SK-N-SH (cell line): Measurements from ENCODE around the gene TRMU. TPM values are rescaled to one million over a fixed set of nuclear protein-coding genes. Genes with fewer than 3 reads are reported as not detected.

Experiments
- CTCF ChIA-PET: fragments of 300-600, 350-600 bp; formaldehyde crosslinking; extraction: SDS; loops from one replicate; lab custom pipeline; 2021; lab: Yijun Ruan, JAX
- POLR2A ChIA-PET: fragments of 350-600 bp; sonication (Branson Sonifier 250); formaldehyde crosslinking; extraction: SDS; loops from one replicate; lab custom pipeline; 2020; ENCODE audit warnings: antibody characterized with exemption, inconsistent platforms; lab: Yijun Ruan, JAX
- DNase-seq: peaks from one replicate; pipeline ENCODE4 v3.0.0; 2012
- H2AFZ ChIP-seq: fragments of 200-600 bp; sonication (generic); 2 replicates; pipeline ENCODE4 v1.8.1; 2016; ENCODE audit warnings: antibody characterized with exemption, mild to moderate bottlenecking, low read depth
- H3F3A ChIP-seq: fragments of 200-600 bp; sonication (generic); replicated peaks from 2 replicates; pipeline ENCODE3; 2016; ENCODE audit warnings: antibody characterized with exemption, mild to moderate bottlenecking; ENCODE audit not compliant: insufficient read depth
- H3K27ac ChIP-seq, 2 experiments: fragments of 200-500 bp in 1 of 2; fragments of 200-600 bp in 1 of 2; sonication (Bioruptor generic) in 1 of 2; sonication (generic), shearing (Covaris generic) in 1 of 2; 2 replicates each; pipeline versions ENCODE4 v1.5.1 to v1.6.1; 2014 to 2016; ENCODE audit warnings: low read depth in 2 of 2, inconsistent platforms in 1 of 2, low read length in 1 of 2, mild to moderate bottlenecking in 1 of 2, mixed read lengths in 1 of 2
- H3K27me3 ChIP-seq: fragments of 200-600 bp; sonication (generic), shearing (Covaris generic); 2 replicates; pipeline ENCODE4 v1.6.1; 2016; ENCODE audit warnings: mixed run types; ENCODE audit not compliant: insufficient read depth
- H3K36me3 ChIP-seq, 2 experiments: fragments of 200-500 bp in 1 of 2; fragments of 200-600 bp in 1 of 2; sonication (Bioruptor generic) in 1 of 2; sonication (generic) in 1 of 2; replicated peaks in 1 of 2; 2 replicates each; pipeline versions ENCODE3 to v1.5.1; 2014 to 2016; ENCODE audit warnings: low read length in 1 of 2, mild to moderate bottlenecking in 1 of 2; ENCODE audit not compliant: insufficient read depth in 2 of 2, control insufficient read depth in 1 of 2
- H3K4me1 ChIP-seq, 2 experiments: fragments of 200-500 bp in 1 of 2; fragments of 200-600 bp in 1 of 2; sonication (Bioruptor generic) in 1 of 2; sonication (generic), shearing (Covaris generic) in 1 of 2; 2 replicates each; pipeline versions ENCODE4 v1.5.1 to v1.6.1; 2014 to 2016; ENCODE audit warnings: low read depth in 1 of 2, low read length in 1 of 2, mixed run types in 1 of 2; ENCODE audit not compliant: insufficient read depth in 2 of 2, control insufficient read depth in 1 of 2
- H3K4me2 ChIP-seq: fragments of 200-600 bp; sonication (generic), shearing (Covaris generic); 2 replicates; pipeline ENCODE4 v1.6.1; 2017; ENCODE audit warnings: mixed run types
- H3K4me3 ChIP-seq, 2 experiments: fragments of 200-500 bp in 1 of 2; fragments of 200-600 bp in 1 of 2; sonication (Bioruptor generic) in 1 of 2; sonication (generic), shearing (Covaris generic) in 1 of 2; 2 replicates each; pipeline versions ENCODE4 v1.5.1 to v1.8.1; 2014 to 2016; ENCODE audit warnings: low read depth in 2 of 2, inconsistent platforms in 1 of 2, low read length in 1 of 2, mild to moderate bottlenecking in 1 of 2, mixed read lengths in 1 of 2, moderate library complexity in 1 of 2
- H3K79me2 ChIP-seq: fragments of 200-600 bp; sonication (generic); 2 replicates; pipeline ENCODE4 v1.8.1; 2017; ENCODE audit warnings: mild to moderate bottlenecking; ENCODE audit not compliant: insufficient read depth
- H3K9ac ChIP-seq: fragments of 200-600 bp; sonication (generic); 2 replicates; pipeline ENCODE4 v1.6.1; 2017; ENCODE audit warnings: mixed run types
- H3K9me2 ChIP-seq: fragments of 200-600 bp; sonication (generic); 2 replicates; pipeline ENCODE4 v1.6.1; 2017; ENCODE audit warnings: mixed run types
- H3K9me3 ChIP-seq: fragments of 200-600 bp; sonication (generic); 2 replicates; pipeline ENCODE4 v1.6.1; 2017; ENCODE audit warnings: mixed run types, mild to moderate bottlenecking, moderate library complexity
- H4K20me1 ChIP-seq: fragments of 200-600 bp; sonication (generic); 2 replicates; pipeline ENCODE4 v1.6.1; 2017; ENCODE audit warnings: mild to moderate bottlenecking, mixed run types; ENCODE audit not compliant: insufficient read depth
- CHD2 ChIP-seq: fragments of 150-350 bp; IDR thresholded peaks from 2 replicates; pipeline ENCODE4 v1.6.1; 2018; ENCODE audit warnings: low read length; ENCODE audit not compliant: partially characterized antibody
- ELF1 ChIP-seq: IDR thresholded peaks from 2 replicates; pipeline ENCODE4 v1.4.0; 2012
- FOXJ3 ChIP-seq: sonication (generic); formaldehyde crosslinking; IDR thresholded peaks from 2 replicates; pipeline ENCODE4 v1.5.1; 2020; ENCODE audit warnings: mild to moderate bottlenecking, missing genetic modification reagents
- GABPA ChIP-seq: IDR thresholded peaks from 2 replicates; pipeline ENCODE4 v1.4.0; 2012; ENCODE audit warnings: low read depth, mild to moderate bottlenecking
- GATA2 ChIP-seq: sonication (generic); formaldehyde crosslinking; IDR thresholded peaks from 2 replicates; pipeline ENCODE4 v1.5.0; 2020; ENCODE audit warnings: mild to moderate bottlenecking, missing genetic modification reagents
- JUND ChIP-seq: IDR thresholded peaks from 2 replicates; pipeline ENCODE4 v1.4.0; 2012
- NFIC ChIP-seq: IDR thresholded peaks from 2 replicates; pipeline ENCODE4 v1.4.0; 2012; ENCODE audit warnings: borderline replicate concordance
- NRF1 ChIP-seq: IDR thresholded peaks from 2 replicates; pipeline ENCODE4 v1.6.1; 2012; ENCODE audit warnings: low read depth, mild to moderate bottlenecking, low read length
- POLR2AphosphoS5 ChIP-seq: IDR thresholded peaks from 2 replicates; pipeline ENCODE4 v1.6.1; 2012; ENCODE audit warnings: low read depth, low read length
- RAD21 ChIP-seq: IDR thresholded peaks from 2 replicates; pipeline ENCODE4 v1.6.1; 2012; ENCODE audit warnings: mild to moderate bottlenecking, low read length
- RCOR1 ChIP-seq: fragments of 150-350 bp; IDR thresholded peaks from 2 replicates; pipeline ENCODE4 v1.6.1; 2017; ENCODE audit warnings: antibody characterized with exemption, low read length
- RFX5 ChIP-seq: IDR thresholded peaks from 2 replicates; pipeline ENCODE4 v1.6.1; 2012; ENCODE audit warnings: mild to moderate bottlenecking, improper control_type of control experiment, low read length
- SIN3A ChIP-seq: IDR thresholded peaks from 2 replicates; pipeline ENCODE4 v1.6.1; 2012; ENCODE audit warnings: low read depth, mild to moderate bottlenecking, low read length, moderate library complexity, borderline replicate concordance
- SMC3 ChIP-seq: IDR thresholded peaks from 2 replicates; pipeline ENCODE4 v1.6.1; 2012; ENCODE audit warnings: low read depth, low read length, improper control_type of control experiment
- TAF1 ChIP-seq: IDR thresholded peaks from 2 replicates; pipeline ENCODE4 v1.6.1; 2012; ENCODE audit warnings: low read depth, mild to moderate bottlenecking, low read length, moderate library complexity, borderline replicate concordance
- TEAD4 ChIP-seq: IDR thresholded peaks from 2 replicates; pipeline ENCODE4 v1.4.0; 2012; ENCODE audit warnings: mild to moderate bottlenecking, borderline replicate concordance; ENCODE audit not compliant: insufficient read depth
- YY1 ChIP-seq: IDR thresholded peaks from 2 replicates; pipeline ENCODE4 v1.4.0; 2012; ENCODE audit warnings: low read depth, mild to moderate bottlenecking
- WGBS: methylation state at CpG from one replicate; pipeline ENCODE4 v1.1.6; 2017; ENCODE audit warnings: low lambda C conversion rate; 5-methylcytosine and 5-hydroxymethylcytosine counted together
- polyA plus RNA-seq, 3 experiments: library from polyadenylated mRNA; depleted of rRNA; stranded (reverse); fragments of >200 nt; gene quantifications; 2 replicates each; pipeline ENCODE4 v1.2.3, GENCODE V29; 2012
- TF ChIP-seq, protein P1 (sequence below): IDR thresholded peaks from 2 replicates; pipeline ENCODE4; 2012
- TF ChIP-seq, protein P2 (sequence below): fragments of 150-350 bp; IDR thresholded peaks from 2 replicates; pipeline ENCODE4 v1.6.1; 2016; ENCODE audit warnings: mild to moderate bottlenecking, low read depth, low read length
- TF ChIP-seq, protein P3 (sequence below): fragments of 150-350 bp; IDR thresholded peaks from 2 replicates; pipeline ENCODE4 v1.6.1; 2017; ENCODE audit warnings: antibody characterized with exemption, low read length, low read depth, borderline replicate concordance
- TF ChIP-seq, protein P4 (sequence below): IDR thresholded peaks from 2 replicates; pipeline ENCODE4 v1.4.0; 2012; ENCODE audit warnings: low read depth, borderline replicate concordance

Gene TRMU
- polyA plus RNA-seq, 1 of the 3 experiments (the other 2 are of a cell fraction) = 47.1 TPM

DNA sequence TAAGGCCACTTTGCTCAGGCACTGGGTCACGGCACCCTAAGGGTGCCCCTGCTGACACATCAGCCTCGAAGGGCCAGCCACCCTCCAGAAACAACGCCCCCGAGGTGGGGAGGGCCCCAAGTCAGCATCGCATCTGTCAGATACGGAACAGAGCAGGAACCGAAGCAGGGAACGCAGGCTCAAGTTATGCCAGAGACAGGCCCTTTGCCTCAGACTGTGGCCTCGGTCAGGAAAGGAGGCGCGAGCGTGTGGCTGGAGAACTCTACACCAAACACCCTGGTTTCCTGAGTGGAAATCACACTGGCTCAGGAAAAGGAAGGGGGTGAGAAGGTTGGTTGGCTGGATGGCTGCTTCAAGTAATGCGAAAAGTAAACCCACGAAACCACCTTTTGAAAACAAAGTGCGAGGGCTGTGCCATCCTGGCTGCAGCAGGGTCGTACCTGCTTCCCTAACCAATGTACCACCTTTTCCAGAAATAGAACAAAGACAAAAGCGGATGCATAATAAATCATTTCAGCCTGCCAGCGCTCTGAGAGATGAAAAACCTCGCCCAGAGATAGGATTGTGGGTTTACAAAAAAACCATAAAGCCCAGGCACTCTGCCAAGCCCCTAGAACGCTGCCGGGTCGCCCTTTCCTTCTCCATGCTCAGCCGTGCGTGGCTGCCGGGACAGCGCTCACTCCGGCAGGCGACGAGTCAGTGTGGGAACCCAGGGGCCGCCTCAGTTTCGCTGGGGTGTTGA, 38.6 kb downstream of the TRMU start:
- no peaks in the 10 kb centered on the region for H3K27me3 ChIP-seq
- H3K36me3 ChIP-seq = peaks cover 0 to 5% of the 10 kb centered on the region in 2 experiments
- no peak for DNase-seq
- H3K9me3 ChIP-seq = no peaks in the 10 kb centered on the region; the same call in 1 of the 2 replicates
- POLR2A ChIA-PET = no interaction called here
- H3K4me2 ChIP-seq = no peak overlapping the region
- no peak overlapping the region for H3K4me3 ChIP-seq
- no peaks in the 10 kb centered on the region for H4K20me1 ChIP-seq
- TF ChIP-seq, protein P1, sequence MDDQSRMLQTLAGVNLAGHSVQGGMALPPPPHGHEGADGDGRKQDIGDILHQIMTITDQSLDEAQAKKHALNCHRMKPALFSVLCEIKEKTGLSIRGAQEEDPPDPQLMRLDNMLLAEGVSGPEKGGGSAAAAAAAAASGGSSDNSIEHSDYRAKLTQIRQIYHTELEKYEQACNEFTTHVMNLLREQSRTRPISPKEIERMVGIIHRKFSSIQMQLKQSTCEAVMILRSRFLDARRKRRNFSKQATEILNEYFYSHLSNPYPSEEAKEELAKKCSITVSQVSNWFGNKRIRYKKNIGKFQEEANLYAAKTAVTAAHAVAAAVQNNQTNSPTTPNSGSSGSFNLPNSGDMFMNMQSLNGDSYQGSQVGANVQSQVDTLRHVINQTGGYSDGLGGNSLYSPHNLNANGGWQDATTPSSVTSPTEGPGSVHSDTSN = no peak
- no peak for TF ChIP-seq RAD21
- TF ChIP-seq JUND = no peak
- TF ChIP-seq, protein P2, sequence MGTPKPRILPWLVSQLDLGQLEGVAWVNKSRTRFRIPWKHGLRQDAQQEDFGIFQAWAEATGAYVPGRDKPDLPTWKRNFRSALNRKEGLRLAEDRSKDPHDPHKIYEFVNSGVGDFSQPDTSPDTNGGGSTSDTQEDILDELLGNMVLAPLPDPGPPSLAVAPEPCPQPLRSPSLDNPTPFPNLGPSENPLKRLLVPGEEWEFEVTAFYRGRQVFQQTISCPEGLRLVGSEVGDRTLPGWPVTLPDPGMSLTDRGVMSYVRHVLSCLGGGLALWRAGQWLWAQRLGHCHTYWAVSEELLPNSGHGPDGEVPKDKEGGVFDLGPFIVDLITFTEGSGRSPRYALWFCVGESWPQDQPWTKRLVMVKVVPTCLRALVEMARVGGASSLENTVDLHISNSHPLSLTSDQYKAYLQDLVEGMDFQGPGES = no peak
- no peak for TF ChIP-seq FOXJ3 (CRISPR knock-in tag)
- TF ChIP-seq ELF1 = no peak
- TF ChIP-seq NFIC = no peak
- TF ChIP-seq TAF1 = no peak
- TF ChIP-seq, all 33 proteins: peak for 0
- H3K4me1 ChIP-seq = no peaks in the 10 kb centered on the region; a peak in 1 of 4 replicates
- H3F3A ChIP-seq = no peaks in the 10 kb centered on the region
- H3K79me2 ChIP-seq = no peaks in the 10 kb centered on the region
- H3K9me2 ChIP-seq = no peaks in the 10 kb centered on the region
- CTCF ChIA-PET = interaction anchor here (1.4 kb wide), 1 partner anchor 169 kb away, joined by 4 read pairs; no protein-coding TSS in a partner anchor
- no peak overlapping the region for H3K9ac ChIP-seq
- no peak overlapping the region for H2AFZ ChIP-seq
- H3K27ac ChIP-seq = no peak overlapping the region
- WGBS = 78% methylated on average over 24 of the region's 31 CpGs

DNA sequence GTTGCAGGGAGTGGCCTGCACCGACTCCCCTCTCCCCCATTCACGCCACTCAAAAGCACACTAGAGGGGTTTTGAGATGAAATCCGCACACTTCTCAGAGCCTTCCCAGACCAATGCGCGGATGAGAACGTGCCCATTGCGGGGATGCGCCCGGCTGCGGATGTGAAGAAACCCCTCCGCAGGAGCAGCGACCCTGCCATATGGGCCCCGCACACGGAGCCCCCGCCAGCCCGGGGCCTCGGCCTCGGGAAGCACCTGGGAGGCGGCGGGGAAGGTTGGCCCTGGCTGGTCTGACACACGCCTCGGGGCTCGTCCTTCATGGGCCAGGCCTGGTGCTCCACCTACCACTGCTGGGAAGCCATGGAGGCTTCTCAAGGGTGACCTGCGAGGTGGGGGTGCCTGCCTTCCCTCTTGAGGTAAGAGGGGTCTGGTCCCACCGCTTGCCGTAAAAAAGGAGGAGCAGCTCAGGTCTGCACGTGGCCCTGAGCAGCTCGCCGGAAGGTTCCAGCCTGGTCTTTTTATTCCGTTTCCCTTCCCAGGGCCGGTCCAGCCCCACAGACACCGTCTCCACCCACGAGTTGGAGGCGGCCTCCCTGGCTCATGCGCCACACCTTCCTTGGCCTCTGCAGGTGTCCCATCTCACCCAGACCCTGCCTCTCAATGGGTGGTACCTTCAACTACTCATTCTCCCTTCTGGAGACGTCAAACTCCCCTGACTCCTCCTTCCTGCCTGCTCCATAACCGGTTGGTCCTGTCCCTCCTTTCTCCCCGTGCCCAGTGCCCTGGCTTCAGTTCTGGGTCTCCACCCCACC, 39.4 kb downstream of the TRMU start:
- DNase-seq = no peak
- Histone ChIP-seq H3K9me2 (no peaks in the 10 kb centered on the region), H2AFZ (no peak overlapping the region), H3K4me2 (no peak overlapping the region), H3K27me3 (no peaks in the 10 kb centered on the region), H3K36me3 (peaks cover 0 to 5% of the 10 kb centered on the region in 2 experiments), H3K4me1 (no peaks in the 10 kb centered on the region; a peak in 1 of 4 replicates), H3K27ac (no peak overlapping the region), H4K20me1 (no peaks in the 10 kb centered on the region), H3F3A (no peaks in the 10 kb centered on the region), H3K79me2 (no peaks in the 10 kb centered on the region), H3K9me3 (no peaks in the 10 kb centered on the region; the same call in 1 of the 2 replicates), H3K9ac (no peak overlapping the region), H3K4me3 (no peak overlapping the region)
- 82% methylated on average over 20 of the region's 38 CpGs for WGBS
- TF ChIP-seq NRF1 = no peak
- no peak for TF ChIP-seq GABPA
- TF ChIP-seq YY1 = no peak
- no peak for TF ChIP-seq TEAD4
- TF ChIP-seq SIN3A = no peak
- TF ChIP-seq RFX5 = no peak
- TF ChIP-seq, protein P1 = no peak
- TF ChIP-seq, protein P3, sequence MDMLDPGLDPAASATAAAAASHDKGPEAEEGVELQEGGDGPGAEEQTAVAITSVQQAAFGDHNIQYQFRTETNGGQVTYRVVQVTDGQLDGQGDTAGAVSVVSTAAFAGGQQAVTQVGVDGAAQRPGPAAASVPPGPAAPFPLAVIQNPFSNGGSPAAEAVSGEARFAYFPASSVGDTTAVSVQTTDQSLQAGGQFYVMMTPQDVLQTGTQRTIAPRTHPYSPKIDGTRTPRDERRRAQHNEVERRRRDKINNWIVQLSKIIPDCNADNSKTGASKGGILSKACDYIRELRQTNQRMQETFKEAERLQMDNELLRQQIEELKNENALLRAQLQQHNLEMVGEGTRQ = no peak
- TF ChIP-seq GATA2 = no peak
- no peak for TF ChIP-seq JUND
- TF ChIP-seq NFIC = no peak
- TF ChIP-seq CHD2 = no peak
- TF ChIP-seq, protein P4, sequence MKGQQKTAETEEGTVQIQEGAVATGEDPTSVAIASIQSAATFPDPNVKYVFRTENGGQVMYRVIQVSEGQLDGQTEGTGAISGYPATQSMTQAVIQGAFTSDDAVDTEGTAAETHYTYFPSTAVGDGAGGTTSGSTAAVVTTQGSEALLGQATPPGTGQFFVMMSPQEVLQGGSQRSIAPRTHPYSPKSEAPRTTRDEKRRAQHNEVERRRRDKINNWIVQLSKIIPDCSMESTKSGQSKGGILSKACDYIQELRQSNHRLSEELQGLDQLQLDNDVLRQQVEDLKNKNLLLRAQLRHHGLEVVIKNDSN = no peak
- TF ChIP-seq FOXJ3 (CRISPR knock-in tag) = no peak
- no peak for TF ChIP-seq RCOR1
- no peak for TF ChIP-seq SMC3
- TF ChIP-seq POLR2AphosphoS5 = no peak
- POLR2A ChIA-PET = no interaction called here
- CTCF ChIA-PET = interaction anchor here (1.0 kb wide), 2 partner anchors 7 to 19 kb away, joined by 3 to 4 read pairs; no protein-coding TSS in a partner anchor
